Measurements from ENCODE around the gene PIK3R3. TPM values are rescaled to one million over a fixed set of nuclear protein-coding genes. Genes with fewer than 3 reads are reported as not detected.
A peak's percentile ranks its signal among the peaks of the same experiment; 100 is the strongest.

The PIK3R3 gene
- polyA plus RNA-seq, 1 experiment = 1.5 TPM

- no peak for DNase-seq (ENCODE audit: low read depth)
- TF ChIP-seq CTCF (IDR thresholded peaks at IDR 0.05; ENCODE audit: insufficient read depth, low read depth, low read length) = no peak
- no peaks in the 10 kb centered on the region for H3K36me3 ChIP-seq (ENCODE audit: control insufficient read depth, insufficient read depth, low read length)
- H3K27me3 ChIP-seq (ENCODE audit: control insufficient read depth, insufficient read depth, low read length) = no peaks in the 10 kb centered on the region
- peak overlapping the region; percentile 68 for H3K4me3 ChIP-seq (ENCODE audit: low read depth, low read length)
- ChIA-PET CTCF (interaction anchor here (0.6 to 1.1 kb wide), 6 partner anchors 11 to 597 kb away, joined by 3 read pairs; no protein-coding TSS in a partner anchor), POLR2A (interaction anchor here (0.6 kb wide), 1 partner anchor 248 kb away, joined by 11 read pairs; no protein-coding TSS in a partner anchor)
Measured at GRCh38 chr1:46131712-46132528, 509 bp downstream of the PIK3R3 start.

- no peak for DNase-seq (ENCODE audit: low read depth)
- no peak for TF ChIP-seq CTCF (IDR thresholded peaks at IDR 0.05; ENCODE audit: insufficient read depth, low read depth, low read length)
- ChIA-PET POLR2A (interaction anchor here (0.6 kb wide), 1 partner anchor 248 kb away, joined by 11 read pairs; no protein-coding TSS in a partner anchor), CTCF (interaction anchor here (0.6 to 1.2 kb wide), 6 partner anchors 30 to 596 kb away, joined by 3 to 4 read pairs (median 3); no protein-coding TSS in a partner anchor)
- H3K4me3 ChIP-seq (ENCODE audit: low read depth, low read length) = peak overlapping the region; percentile 68
- no peaks in the 10 kb centered on the region for H3K36me3 ChIP-seq (ENCODE audit: control insufficient read depth, insufficient read depth, low read length)
- H3K27me3 ChIP-seq (ENCODE audit: control insufficient read depth, insufficient read depth, low read length) = no peaks in the 10 kb centered on the region
Measured at GRCh38 chr1:46131093-46131492, 1.3 kb downstream of the PIK3R3 start.

- no peak for DNase-seq (ENCODE audit: low read depth)
- ChIA-PET POLR2A (no interaction called here), CTCF (interaction anchor here (0.8 to 1.2 kb wide), 4 partner anchors 30 to 93 kb away, joined by 3 to 4 read pairs (median 3); no protein-coding TSS in a partner anchor)
- peak overlapping the region; percentile 68 for H3K4me3 ChIP-seq (ENCODE audit: low read depth, low read length)
- H3K36me3 ChIP-seq (ENCODE audit: control insufficient read depth, insufficient read depth, low read length) = no peaks in the 10 kb centered on the region
- no peaks in the 10 kb centered on the region for H3K27me3 ChIP-seq (ENCODE audit: control insufficient read depth, insufficient read depth, low read length)
- no peak for TF ChIP-seq CTCF (IDR thresholded peaks at IDR 0.05; ENCODE audit: insufficient read depth, low read depth, low read length)
Measured at GRCh38 chr1:46130606-46131005, 1.8 kb downstream of the PIK3R3 start.

- DNase-seq (ENCODE audit: low read depth) = no peak
- H3K36me3 ChIP-seq (ENCODE audit: control insufficient read depth, insufficient read depth, low read length) = no peaks in the 10 kb centered on the region
- POLR2A ChIA-PET = no interaction called here
- H3K4me3 ChIP-seq (ENCODE audit: low read depth, low read length) = no peak overlapping the region
- no peaks in the 10 kb centered on the region for H3K27me3 ChIP-seq (ENCODE audit: control insufficient read depth, insufficient read depth, low read length)
- TF ChIP-seq CTCF (IDR thresholded peaks at IDR 0.05; ENCODE audit: insufficient read depth, low read depth, low read length) = no peak
- CTCF ChIA-PET = interaction anchor here (0.8 to 1.2 kb wide), 3 partner anchors 29 to 93 kb away, joined by 3 to 4 read pairs (median 3); no protein-coding TSS in a partner anchor
Measured at GRCh38 chr1:46130121-46130520, 2.3 kb downstream of the PIK3R3 start.

GRCh38 chr1:46128344-46128743, 4.1 kb downstream of the PIK3R3 start:
- Histone ChIP-seq H3K4me3 (ENCODE audit: low read depth, low read length) (no peak overlapping the region), H3K36me3 (ENCODE audit: control insufficient read depth, insufficient read depth, low read length) (no peaks in the 10 kb centered on the region), H3K27me3 (ENCODE audit: control insufficient read depth, insufficient read depth, low read length) (no peaks in the 10 kb centered on the region)
- CTCF ChIA-PET = no interaction called here
- no peak for TF ChIP-seq CTCF (IDR thresholded peaks at IDR 0.05; ENCODE audit: insufficient read depth, low read depth, low read length)
- POLR2A ChIA-PET = no interaction called here
- DNase-seq (ENCODE audit: low read depth) = no peak
